Stimulated activated CD4-positive, alpha-beta T cell treated with anti-CD3 and anti-CD28 coated beads, TNF-alpha, amount 100 ng/mL, for 1 hour (primary cell): ENCODE data around the gene LATS2.

ENCODE experiments used
- DNase-seq, 3 donors: peaks; one replicate each; pipeline ENCODE4 v3.0.0-alpha.2; 2020; ENCODE audit warnings: low read depth in 3 of 3, low spot score in 1 of 3

Gene LATS2

DNA sequence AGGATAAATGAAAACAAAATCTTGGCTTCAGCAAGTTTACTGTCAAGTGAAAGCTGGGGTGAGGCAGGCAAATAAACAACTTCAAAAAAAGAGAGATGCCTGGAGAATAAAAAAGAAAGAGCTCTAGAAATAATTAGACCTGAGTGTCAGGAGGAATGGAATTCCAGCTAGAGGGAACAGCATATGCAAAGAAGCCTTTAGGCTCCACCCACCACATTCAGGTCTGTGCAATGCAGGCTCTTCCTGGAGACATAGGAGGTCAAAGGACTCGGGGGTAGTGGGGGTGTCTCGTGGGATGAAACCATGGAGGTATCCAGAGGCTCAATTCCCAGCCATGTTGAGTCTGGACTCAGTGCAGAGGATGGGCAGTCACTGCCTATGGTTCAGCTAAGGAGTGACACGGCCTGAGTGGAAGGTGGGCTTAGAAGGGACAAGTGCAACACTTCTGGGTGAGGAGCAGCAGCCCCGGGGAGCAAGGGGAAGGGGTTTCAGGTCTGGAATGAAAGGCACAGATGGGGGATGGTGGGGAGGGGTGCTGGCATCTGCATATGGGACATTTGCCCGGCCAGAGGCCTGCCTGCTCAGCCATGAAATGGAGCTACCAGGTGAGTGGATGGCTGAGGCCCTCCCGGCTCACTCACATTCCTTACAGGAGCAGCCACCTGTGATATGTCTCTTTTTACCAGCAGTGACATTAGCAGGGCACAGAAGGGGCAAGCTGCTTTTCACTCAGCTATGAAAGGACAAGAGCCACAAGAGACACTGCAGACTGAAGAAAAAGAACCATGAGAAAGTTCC, 12.3 kb downstream of the LATS2 start:
- no peak for DNase-seq

DNA sequence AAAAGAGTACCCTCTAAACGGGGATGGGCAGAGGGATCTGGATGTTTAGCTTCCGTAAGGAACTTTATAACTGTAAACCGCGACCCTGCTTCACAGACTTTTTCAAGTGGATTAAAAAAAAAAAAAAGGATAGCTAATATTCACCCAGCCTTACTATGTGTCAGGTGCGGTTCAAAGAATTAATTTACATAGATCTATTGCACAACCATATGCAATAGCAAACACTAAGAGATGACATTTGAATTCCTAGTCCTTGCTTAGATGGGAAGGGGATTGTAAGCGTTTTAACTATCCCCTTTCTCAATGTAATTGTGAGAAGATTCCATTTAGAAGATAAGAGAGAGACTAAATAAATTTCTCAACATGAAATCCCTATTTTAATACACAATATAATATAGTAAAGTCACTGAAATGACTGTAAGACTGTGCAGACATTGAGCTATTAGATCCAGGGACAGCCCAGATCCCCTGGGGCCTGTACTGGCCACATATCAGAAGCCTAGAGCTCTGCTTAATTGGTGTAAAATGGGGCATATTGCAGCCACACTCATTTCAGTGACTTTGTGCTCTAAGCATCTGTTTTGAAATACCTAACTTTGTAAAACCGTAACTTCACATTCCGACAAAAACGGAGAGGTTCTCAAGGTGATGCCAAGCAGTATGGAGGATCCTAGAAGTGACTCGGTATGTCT, 13.6 kb downstream of the LATS2 start:
- DNase-seq = no peak

GRCh38 chr13:21047087-21047486, 14.3 kb downstream of the LATS2 start:
- DNase-seq = no peak

DNA sequence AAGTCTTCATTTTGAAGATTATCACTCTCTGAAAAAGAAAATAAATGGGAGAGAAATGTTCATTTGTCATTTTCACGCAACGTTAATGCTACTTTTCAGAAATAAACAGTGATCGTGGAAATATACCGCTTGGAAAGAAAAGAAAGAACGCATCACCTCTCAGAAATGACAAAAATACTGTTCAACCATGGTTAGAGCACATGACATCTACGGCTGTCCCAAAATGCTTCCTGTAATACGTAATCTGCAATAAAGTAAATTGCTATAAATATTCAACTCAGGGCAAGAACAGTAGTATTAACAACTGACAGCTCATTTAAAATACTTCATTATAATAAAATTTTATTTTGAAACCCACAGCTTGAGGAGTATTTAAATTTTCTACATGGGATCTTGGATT, 15.2 kb downstream of the LATS2 start:
- no peak for DNase-seq

- DNase-seq = no peak
Measured at GRCh38 chr13:21045100-21045499, 16.3 kb downstream of the LATS2 start.

GRCh38 chr13:21043898-21044297, 17.5 kb downstream of the LATS2 start:
- DNase-seq = no peak

DNA sequence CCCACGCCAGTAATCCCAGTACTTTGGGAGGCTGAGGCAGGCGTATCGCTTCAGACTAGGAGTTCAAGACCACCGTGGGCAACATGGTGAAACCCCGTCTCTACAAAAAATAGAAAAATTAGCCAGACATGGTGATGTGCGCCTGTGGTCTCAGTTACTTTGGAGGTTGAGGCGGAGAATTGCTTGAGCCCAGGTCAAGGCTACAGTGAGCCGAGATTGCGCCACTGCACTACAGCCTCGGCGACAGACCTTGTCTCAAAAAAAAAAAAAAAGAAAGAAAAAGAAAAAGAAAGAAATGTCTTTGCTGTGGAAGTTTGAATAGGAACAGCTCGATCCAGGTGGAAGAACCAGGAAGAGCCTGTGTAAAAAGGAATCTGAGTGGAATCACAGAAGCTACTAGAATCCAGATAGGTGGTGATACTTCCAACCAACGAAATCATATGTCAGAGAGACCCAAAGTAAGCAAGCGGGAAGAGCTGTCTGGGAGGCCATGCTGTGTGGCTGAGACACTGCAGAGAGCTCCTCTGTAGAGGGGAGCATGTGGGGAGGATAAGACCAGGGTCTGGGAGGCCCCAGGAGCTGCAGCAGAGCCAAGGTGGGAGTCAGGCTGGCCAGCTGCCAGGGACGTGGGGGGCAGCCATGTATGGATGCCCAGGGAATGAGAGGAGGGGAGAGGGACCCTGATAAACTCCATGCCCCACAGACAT, 21.1 kb downstream of the LATS2 start:
- no peak for DNase-seq

DNA sequence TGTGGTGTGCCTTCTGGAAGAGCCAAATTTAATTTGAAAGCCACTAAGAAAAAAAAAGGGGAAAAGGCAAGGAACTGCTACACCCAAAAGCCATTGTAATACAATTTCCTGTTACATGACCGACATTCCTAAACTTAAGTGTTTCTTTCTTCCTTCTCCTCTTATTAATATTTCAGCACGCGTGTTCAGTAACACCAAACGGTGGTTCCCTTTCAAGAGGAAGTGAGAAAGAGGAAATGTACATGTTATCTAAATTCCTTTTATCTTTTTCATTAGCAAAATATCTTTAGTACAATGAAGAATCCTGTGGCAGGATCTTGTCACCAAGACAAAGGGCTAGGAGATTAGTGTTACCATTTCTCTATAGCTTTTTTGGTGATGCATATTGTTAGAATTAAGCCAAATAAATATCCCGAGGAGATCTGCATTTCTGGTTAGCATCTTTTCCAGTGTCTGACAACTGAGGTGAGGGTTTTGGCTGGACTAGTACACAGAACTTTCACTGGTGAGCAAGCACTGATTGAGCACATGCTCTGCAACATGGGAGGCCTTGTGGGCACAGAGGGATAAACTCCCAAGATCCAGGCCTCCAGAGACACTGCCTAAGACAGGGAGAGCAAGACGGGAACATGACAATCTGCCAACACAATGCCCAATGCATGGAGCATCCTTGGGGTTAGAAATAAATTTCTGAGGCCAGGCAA, 22.1 kb downstream of the LATS2 start:
- no peak for DNase-seq

- no peak for DNase-seq
Measured at GRCh38 chr13:21037656-21038055, 23.7 kb downstream of the LATS2 start.

DNA sequence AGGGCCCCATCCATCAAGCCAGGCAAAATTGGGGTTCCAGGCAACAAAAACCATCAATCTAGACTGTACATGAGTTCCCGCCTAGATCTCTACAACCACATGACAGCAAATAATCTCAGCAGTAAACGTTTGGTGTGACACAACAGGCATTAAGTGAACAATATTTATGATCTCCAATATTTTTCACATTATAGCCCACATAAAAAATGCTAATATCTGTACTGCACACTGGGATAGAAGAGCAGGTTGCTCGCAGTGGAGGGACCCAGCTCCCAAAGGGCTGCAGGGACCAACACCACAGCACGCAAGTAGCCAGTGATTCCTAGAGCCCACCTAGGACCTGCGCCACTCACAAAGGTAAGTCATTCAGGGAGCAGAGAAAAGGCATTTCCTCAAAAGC, 25.9 kb downstream of the LATS2 start:
- DNase-seq = no peak

- no peak for DNase-seq
Measured at GRCh38 chr13:21034603-21035191, 26.7 kb downstream of the LATS2 start.

- no peak for DNase-seq
Measured at GRCh38 chr13:21033856-21034602, 27.4 kb downstream of the LATS2 start.

DNA sequence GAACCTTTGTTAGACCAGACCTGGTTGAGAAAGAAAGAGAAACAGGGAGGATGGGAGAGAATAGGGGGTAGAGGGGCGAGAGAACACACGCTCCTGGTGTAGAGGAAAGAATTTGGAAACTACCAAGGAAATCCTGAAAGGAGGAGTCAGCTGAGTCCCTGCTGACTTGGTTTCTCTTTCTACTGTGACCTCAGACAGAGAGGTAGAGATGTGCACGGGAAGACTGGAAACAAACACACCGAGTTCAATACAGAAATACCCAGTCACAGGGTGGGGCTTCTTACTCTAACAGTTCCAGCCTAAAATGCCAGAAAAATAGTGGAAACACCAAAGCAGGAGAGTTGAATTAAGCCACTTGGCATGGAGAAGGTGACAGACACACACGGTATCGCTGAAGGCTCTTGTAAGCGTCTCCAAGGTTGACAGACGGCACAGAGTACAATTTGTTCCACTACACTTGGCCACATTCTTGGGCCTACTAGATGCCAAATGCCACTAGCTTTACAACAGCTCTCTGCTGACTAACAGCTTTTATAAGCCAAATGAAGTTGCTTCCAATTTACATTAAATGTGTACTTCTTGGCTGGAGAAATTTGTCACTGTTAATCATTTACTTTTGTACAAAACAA, 28.1 kb downstream of the LATS2 start:
- DNase-seq = no peak

DNA sequence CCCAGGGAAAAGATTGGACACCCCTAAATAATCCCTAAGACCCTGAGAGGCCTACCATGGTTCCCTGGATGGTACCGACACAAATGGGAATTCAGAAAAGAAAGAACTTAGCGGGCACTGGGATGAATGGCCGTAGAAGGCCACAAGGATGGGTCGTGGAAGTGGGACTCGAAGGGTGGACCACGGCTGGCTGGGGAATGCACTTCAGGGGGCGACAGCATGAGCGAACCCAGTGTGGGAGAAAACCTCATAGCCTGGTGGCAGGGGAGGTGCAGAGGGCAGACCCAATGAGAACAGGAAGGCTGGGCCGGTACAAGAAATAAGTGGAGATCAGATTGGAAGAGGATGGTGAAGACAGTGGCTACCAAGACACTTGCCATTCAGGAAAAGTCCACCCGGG, 28.7 kb downstream of the LATS2 start:
- no peak for DNase-seq

GRCh38 chr13:21031594-21032275, 29.7 kb downstream of the LATS2 start:
- no peak for DNase-seq

- DNase-seq = no peak
Measured at GRCh38 chr13:21025539-21025938, 35.8 kb downstream of the LATS2 start.

DNA sequence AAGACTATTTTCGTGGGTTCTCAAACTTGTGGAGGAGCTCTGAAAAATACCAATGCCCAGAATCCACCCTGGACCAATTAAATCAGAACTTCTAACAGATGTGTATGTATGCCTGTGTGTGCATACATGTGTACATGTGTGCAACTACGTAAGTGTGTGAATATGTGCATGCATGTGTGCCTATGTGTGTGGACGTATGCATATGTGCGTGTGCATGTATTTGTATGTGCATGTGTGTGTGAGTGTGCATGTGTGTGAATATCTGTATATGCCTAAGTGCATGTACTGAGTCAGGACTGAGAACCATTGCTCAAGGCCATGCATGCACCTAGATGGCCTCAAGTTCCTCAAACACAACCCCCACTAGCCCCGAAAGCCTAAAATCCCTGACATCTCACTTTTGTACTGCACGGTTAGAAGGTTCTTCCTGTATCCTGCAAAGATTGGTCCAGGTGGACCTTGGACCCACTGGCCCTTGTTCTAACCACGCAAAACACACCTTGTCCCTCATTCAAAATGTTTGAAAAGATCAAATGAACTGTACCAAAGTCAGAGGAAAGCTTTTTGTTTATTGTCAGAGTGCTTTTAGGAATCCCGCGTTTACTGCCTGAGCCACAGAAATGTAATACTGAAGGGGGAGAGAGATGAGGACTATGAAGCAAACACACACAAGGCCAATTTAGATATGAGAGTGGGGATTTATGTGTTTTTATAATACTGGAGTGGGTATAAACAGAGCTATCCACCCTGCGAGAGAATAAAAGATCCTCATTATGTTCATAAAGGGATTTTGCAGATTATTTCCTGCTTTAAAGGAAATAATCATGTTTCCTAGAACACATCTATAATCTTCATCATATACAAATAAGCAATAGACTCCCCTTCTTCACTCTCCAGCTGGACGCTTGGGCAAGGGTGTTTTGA, 39.1 kb downstream of the LATS2 start:
- no peak for DNase-seq

DNA sequence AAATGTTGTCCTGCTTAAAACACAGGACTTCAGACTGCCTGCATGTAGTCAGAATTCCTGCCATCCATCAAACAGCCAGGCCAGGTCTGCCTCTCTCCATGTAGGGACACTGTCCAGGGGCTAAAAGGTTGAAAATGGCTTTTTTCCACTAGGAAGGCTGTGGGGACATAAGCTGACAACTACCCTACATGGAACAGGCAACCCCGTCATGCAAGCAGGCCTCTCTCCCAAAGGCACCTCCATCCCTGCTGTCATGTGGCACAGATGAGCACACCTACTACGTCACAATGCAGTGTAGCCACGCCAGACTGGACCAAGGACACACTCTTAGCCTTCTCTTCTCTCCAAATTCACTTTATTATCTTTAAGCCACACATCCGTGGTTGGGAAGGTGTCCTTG, 40.8 kb downstream of the LATS2 start:
- DNase-seq = no peak
